ENCODE results near the gene P2RY11. TPM values are rescaled to one million over a fixed set of nuclear protein-coding genes. Genes with fewer than 3 reads are reported as not detected.

P2RY11 gene
- total and polyA plus RNA-seq, 2 experiments from 2014 or later: 4.0 to 4.3 TPM

DNA sequence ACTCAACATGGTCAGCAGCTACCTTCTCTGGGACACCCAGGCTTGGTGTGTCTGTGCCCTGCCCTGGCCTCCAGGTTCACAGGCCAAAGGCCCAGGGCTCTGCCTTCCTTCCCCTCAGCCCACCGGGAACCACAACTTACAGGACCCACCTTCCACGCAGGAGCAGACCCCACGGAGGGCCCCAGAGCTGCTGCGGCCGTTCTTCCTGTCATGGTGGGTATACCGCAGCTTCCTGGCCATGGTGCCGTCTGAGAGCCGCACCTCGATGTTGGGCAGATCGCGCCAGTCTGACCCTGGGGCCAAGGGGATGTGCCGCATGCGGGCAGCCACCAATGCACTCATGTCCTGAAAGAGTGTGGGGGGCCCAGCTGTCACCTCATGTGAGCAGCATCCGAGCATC is 25.4 kb downstream of the P2RY11 start (continued):
- TF ChIP-seq CREB1 (CRISPR knock-in tag; IDR thresholded peaks at IDR 0.05; ENCODE audit: low read depth) (no peak), NANOG (IDR thresholded peaks at IDR 0.05; ENCODE audit: borderline replicate concordance) (no peak), STAT1 (IDR thresholded peaks at IDR 0.05; ENCODE audit: unreplicated experiment) (no peak), JUNB (IDR thresholded peaks at IDR 0.05; ENCODE audit: unreplicated experiment) (no peak), ZNF114 (CRISPR knock-in tag; IDR thresholded peaks at IDR 0.05) (no peak), ZNF331 (CRISPR knock-in tag; IDR thresholded peaks at IDR 0.05; ENCODE audit: low read depth) (no peak), EZH2phosphoT487 (IDR thresholded peaks at IDR 0.05; ENCODE audit: unreplicated experiment) (no peak), EZH2 (IDR thresholded peaks at IDR 0.05; ENCODE audit: low read depth, unreplicated experiment) (no peak)
- TF ChIP-seq, protein P1, sequence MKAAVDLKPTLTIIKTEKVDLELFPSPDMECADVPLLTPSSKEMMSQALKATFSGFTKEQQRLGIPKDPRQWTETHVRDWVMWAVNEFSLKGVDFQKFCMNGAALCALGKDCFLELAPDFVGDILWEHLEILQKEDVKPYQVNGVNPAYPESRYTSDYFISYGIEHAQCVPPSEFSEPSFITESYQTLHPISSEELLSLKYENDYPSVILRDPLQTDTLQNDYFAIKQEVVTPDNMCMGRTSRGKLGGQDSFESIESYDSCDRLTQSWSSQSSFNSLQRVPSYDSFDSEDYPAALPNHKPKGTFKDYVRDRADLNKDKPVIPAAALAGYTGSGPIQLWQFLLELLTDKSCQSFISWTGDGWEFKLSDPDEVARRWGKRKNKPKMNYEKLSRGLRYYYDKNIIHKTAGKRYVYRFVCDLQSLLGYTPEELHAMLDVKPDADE (IDR thresholded peaks at IDR 0.05): no peak
- TF ChIP-seq, protein P2, sequence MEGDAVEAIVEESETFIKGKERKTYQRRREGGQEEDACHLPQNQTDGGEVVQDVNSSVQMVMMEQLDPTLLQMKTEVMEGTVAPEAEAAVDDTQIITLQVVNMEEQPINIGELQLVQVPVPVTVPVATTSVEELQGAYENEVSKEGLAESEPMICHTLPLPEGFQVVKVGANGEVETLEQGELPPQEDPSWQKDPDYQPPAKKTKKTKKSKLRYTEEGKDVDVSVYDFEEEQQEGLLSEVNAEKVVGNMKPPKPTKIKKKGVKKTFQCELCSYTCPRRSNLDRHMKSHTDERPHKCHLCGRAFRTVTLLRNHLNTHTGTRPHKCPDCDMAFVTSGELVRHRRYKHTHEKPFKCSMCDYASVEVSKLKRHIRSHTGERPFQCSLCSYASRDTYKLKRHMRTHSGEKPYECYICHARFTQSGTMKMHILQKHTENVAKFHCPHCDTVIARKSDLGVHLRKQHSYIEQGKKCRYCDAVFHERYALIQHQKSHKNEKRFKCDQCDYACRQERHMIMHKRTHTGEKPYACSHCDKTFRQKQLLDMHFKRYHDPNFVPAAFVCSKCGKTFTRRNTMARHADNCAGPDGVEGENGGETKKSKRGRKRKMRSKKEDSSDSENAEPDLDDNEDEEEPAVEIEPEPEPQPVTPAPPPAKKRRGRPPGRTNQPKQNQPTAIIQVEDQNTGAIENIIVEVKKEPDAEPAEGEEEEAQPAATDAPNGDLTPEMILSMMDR (conservative IDR thresholded peaks at IDR 0.05; ENCODE audit: low read depth in 2 of 2): no peak

DNA sequence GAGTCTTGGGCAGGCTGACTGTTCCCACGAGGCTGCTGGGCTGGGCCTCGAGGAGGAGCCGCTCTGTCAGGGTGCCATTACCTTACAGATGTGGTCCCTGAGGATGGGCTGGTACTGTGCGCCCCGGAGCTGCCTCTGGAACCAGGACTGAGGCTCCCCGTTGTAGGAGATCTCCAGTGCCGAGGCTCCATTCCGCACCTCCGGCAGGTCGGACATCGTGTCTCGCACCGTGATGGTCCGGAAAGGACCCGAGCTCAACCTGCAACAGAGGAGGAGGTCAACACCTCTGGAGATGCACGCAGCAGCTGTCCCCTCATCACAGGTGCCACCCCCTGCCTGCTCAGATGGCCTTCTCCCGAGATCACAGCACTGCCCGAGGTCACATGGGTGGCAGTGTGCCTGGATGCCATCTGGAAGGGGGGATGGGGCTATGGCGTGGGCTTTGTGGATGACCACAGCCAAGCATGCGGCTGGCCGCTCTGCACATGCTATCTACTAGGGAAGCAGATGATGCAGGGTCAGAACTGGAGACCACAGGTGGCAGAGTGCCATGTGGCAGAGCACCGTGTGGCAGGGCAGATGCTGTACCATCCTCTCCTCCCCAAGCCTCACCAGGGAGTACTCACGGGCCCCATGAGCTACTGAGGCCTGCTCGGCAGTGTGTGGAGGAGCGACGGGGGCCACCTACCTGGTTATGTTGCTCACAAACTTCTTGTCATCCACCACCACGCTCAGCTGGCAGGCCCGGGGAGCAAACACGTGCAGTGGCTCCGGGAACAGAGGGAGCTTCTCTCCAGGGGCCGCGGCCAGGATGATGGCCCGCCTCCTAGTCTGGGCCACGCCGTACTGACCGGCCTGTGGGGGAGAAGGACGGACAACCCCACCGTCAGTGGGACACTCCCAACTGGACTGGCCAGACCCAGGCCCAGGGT is 26.5 kb downstream of the P2RY11 start:
- H3K9me2 ChIP-seq (ENCODE audit: insufficient read depth): no peaks in the 10 kb centered on the region
- peaks cover 8% of the 10 kb centered on the region for H4K20me1 ChIP-seq (replicated peaks; ENCODE audit: insufficient read depth)
- no peaks in the 10 kb centered on the region for H3K27me3 ChIP-seq (ENCODE audit: insufficient read depth)
- no peaks in the 10 kb centered on the region; the same call in 2 of the 3 replicates for H3K9me3 Mint-ChIP-seq
- no peak for DNase-seq (ENCODE audit: low spot score)
- no peaks in the 10 kb centered on the region for H3K4me1 Mint-ChIP-seq
- H2AFZ ChIP-seq: no peak overlapping the region
- no peak overlapping the region for H3K27ac ChIP-seq (ENCODE audit: low read depth)
- H3K79me2 ChIP-seq (replicated peaks; ENCODE audit: insufficient read depth): no peaks in the 10 kb centered on the region
- H3F3A ChIP-seq (replicated peaks; ENCODE audit: low read depth): peaks cover 1% of the 10 kb centered on the region; the same call in 1 of the 2 replicates
- H3K36me3 Mint-ChIP-seq (ENCODE audit: low read depth): peaks cover 83% of the 10 kb centered on the region
- no peaks in the 10 kb centered on the region for H3K4me1 ChIP-seq (ENCODE audit: insufficient read depth)
- ATAC-seq: no peak
- H3K4me3 ChIP-seq: no peak overlapping the region
- peaks cover 45% of the 10 kb centered on the region for H3K36me3 ChIP-seq (ENCODE audit: insufficient read depth)
- no peak overlapping the region for H3K4me3 Mint-ChIP-seq
- no peak overlapping the region for H3K27ac Mint-ChIP-seq
- H3K27me3 Mint-ChIP-seq (ENCODE audit: insufficient read depth, low read depth, poor library complexity): peaks cover 4% of the 10 kb centered on the region
- no peak overlapping the region for H3K4me2 ChIP-seq
- TF ChIP-seq NANOG (IDR thresholded peaks at IDR 0.05; ENCODE audit: borderline replicate concordance) (no peak), ZNF331 (CRISPR knock-in tag; IDR thresholded peaks at IDR 0.05; ENCODE audit: low read depth) (no peak), POLR2AphosphoS5 (IDR thresholded peaks at IDR 0.05; ENCODE audit: low read depth) (no peak), CREB1 (CRISPR knock-in tag; IDR thresholded peaks at IDR 0.05; ENCODE audit: low read depth) (no peak), JUNB (IDR thresholded peaks at IDR 0.05; ENCODE audit: unreplicated experiment) (no peak), STAT1 (IDR thresholded peaks at IDR 0.05; ENCODE audit: unreplicated experiment) (no peak), EZH2 (IDR thresholded peaks at IDR 0.05; ENCODE audit: low read depth, unreplicated experiment) (no peak), EZH2phosphoT487 (IDR thresholded peaks at IDR 0.05; ENCODE audit: unreplicated experiment) (no peak), ZNF114 (CRISPR knock-in tag; IDR thresholded peaks at IDR 0.05) (no peak)
- TF ChIP-seq, protein P3, sequence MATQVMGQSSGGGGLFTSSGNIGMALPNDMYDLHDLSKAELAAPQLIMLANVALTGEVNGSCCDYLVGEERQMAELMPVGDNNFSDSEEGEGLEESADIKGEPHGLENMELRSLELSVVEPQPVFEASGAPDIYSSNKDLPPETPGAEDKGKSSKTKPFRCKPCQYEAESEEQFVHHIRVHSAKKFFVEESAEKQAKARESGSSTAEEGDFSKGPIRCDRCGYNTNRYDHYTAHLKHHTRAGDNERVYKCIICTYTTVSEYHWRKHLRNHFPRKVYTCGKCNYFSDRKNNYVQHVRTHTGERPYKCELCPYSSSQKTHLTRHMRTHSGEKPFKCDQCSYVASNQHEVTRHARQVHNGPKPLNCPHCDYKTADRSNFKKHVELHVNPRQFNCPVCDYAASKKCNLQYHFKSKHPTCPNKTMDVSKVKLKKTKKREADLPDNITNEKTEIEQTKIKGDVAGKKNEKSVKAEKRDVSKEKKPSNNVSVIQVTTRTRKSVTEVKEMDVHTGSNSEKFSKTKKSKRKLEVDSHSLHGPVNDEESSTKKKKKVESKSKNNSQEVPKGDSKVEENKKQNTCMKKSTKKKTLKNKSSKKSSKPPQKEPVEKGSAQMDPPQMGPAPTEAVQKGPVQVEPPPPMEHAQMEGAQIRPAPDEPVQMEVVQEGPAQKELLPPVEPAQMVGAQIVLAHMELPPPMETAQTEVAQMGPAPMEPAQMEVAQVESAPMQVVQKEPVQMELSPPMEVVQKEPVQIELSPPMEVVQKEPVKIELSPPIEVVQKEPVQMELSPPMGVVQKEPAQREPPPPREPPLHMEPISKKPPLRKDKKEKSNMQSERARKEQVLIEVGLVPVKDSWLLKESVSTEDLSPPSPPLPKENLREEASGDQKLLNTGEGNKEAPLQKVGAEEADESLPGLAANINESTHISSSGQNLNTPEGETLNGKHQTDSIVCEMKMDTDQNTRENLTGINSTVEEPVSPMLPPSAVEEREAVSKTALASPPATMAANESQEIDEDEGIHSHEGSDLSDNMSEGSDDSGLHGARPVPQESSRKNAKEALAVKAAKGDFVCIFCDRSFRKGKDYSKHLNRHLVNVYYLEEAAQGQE (IDR thresholded peaks at IDR 0.05; ENCODE audit: unreplicated experiment): no peak
- TF ChIP-seq, protein P2 (conservative IDR thresholded peaks at IDR 0.05; ENCODE audit: low read depth in 2 of 2): no peak
- TF ChIP-seq, protein P1 (IDR thresholded peaks at IDR 0.05): no peak
